A549 (cell line): ENCODE measurements around the gene AQP6.

Experiments
- BHLHE40 ChIP-seq: IDR thresholded peaks from 2 replicates; pipeline ENCODE4 v1.6.1; 2012; ENCODE audit warnings: low read depth, low read length, inconsistent platforms
- MAFK ChIP-seq: fragments of 450-650 bp; IDR thresholded peaks from 2 replicates; pipeline ENCODE4 v1.6.1; 2014; ENCODE audit not compliant: partially characterized antibody
- MYC ChIP-seq: IDR thresholded peaks from 2 replicates; pipeline ENCODE4 v1.6.1; 2012; ENCODE audit warnings: mild to moderate bottlenecking, inconsistent platforms, low read length, improper control_type of control experiment, borderline replicate concordance
- POLR2A ChIP-seq: IDR thresholded peaks from 2 replicates; pipeline ENCODE4 v1.6.1; 2012; ENCODE audit warnings: mild to moderate bottlenecking, low read length
- SMC3 ChIP-seq: fragments of >200 bp; sonication (Bioruptor Twin); formaldehyde crosslinking; IDR thresholded peaks from 3 replicates; pipeline ENCODE4 v1.6.1; 2018; ENCODE audit warnings: inconsistent platforms
- ZFP36 ChIP-seq: fragments of 450-650 bp; IDR thresholded peaks from 2 replicates; pipeline ENCODE4 v1.6.1; 2014; ENCODE audit warnings: borderline replicate concordance; ENCODE audit not compliant: partially characterized antibody
- TF ChIP-seq, protein P1 (sequence below): fragments of >200 bp; sonication (Bioruptor Twin); formaldehyde crosslinking; IDR thresholded peaks from 3 replicates; pipeline ENCODE4 v1.5.1; 2016
- TF ChIP-seq, protein P2 (sequence below): IDR thresholded peaks from 2 replicates; pipeline ENCODE4 v1.6.1; 2012
- TF ChIP-seq, protein P3 (sequence below): fragments of 450-650 bp; IDR thresholded peaks from 2 replicates; pipeline ENCODE4 v1.6.1; 2014; ENCODE audit warnings: antibody characterized with exemption
- TF ChIP-seq, protein P4 (sequence below): fragments of 150-350 bp; IDR thresholded peaks from 2 replicates; pipeline ENCODE4 v1.6.1; 2014; ENCODE audit warnings: low read depth, mild to moderate bottlenecking, low read length

DNA sequence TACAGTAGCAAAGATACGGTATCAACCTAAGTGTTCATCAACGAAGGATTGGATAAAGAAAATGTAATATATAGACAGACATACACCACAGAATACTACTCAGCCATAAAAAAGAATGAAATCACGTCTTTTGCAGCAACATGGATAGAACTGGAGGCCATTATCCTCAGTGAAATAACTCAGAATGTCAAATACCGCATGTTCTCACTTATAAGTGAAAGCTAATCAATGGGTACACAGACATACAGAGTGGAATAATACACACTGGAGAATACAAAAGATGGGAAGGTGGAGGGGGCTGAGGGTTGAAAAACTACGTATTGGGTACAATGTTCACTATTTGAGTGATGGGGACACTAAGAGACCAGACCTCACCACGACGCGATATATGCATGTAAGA, 51.5 kb downstream of the AQP6 start:
- TF ChIP-seq, protein P1, sequence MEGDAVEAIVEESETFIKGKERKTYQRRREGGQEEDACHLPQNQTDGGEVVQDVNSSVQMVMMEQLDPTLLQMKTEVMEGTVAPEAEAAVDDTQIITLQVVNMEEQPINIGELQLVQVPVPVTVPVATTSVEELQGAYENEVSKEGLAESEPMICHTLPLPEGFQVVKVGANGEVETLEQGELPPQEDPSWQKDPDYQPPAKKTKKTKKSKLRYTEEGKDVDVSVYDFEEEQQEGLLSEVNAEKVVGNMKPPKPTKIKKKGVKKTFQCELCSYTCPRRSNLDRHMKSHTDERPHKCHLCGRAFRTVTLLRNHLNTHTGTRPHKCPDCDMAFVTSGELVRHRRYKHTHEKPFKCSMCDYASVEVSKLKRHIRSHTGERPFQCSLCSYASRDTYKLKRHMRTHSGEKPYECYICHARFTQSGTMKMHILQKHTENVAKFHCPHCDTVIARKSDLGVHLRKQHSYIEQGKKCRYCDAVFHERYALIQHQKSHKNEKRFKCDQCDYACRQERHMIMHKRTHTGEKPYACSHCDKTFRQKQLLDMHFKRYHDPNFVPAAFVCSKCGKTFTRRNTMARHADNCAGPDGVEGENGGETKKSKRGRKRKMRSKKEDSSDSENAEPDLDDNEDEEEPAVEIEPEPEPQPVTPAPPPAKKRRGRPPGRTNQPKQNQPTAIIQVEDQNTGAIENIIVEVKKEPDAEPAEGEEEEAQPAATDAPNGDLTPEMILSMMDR: no peak
- TF ChIP-seq, protein P2, sequence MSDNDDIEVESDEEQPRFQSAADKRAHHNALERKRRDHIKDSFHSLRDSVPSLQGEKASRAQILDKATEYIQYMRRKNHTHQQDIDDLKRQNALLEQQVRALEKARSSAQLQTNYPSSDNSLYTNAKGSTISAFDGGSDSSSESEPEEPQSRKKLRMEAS: no peak
- no peak for TF ChIP-seq ZFP36
- TF ChIP-seq, protein P3, sequence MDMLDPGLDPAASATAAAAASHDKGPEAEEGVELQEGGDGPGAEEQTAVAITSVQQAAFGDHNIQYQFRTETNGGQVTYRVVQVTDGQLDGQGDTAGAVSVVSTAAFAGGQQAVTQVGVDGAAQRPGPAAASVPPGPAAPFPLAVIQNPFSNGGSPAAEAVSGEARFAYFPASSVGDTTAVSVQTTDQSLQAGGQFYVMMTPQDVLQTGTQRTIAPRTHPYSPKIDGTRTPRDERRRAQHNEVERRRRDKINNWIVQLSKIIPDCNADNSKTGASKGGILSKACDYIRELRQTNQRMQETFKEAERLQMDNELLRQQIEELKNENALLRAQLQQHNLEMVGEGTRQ: no peak
- no peak for TF ChIP-seq SMC3
- no peak for TF ChIP-seq POLR2A
- no peak for TF ChIP-seq MAFK
- no peak for TF ChIP-seq MYC
- TF ChIP-seq, protein P4, sequence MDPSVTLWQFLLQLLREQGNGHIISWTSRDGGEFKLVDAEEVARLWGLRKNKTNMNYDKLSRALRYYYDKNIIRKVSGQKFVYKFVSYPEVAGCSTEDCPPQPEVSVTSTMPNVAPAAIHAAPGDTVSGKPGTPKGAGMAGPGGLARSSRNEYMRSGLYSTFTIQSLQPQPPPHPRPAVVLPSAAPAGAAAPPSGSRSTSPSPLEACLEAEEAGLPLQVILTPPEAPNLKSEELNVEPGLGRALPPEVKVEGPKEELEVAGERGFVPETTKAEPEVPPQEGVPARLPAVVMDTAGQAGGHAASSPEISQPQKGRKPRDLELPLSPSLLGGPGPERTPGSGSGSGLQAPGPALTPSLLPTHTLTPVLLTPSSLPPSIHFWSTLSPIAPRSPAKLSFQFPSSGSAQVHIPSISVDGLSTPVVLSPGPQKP: no peak
- no peak for TF ChIP-seq BHLHE40
